Measurements from ENCODE around the gene MGAT5B.

The MGAT5B gene

DNA sequence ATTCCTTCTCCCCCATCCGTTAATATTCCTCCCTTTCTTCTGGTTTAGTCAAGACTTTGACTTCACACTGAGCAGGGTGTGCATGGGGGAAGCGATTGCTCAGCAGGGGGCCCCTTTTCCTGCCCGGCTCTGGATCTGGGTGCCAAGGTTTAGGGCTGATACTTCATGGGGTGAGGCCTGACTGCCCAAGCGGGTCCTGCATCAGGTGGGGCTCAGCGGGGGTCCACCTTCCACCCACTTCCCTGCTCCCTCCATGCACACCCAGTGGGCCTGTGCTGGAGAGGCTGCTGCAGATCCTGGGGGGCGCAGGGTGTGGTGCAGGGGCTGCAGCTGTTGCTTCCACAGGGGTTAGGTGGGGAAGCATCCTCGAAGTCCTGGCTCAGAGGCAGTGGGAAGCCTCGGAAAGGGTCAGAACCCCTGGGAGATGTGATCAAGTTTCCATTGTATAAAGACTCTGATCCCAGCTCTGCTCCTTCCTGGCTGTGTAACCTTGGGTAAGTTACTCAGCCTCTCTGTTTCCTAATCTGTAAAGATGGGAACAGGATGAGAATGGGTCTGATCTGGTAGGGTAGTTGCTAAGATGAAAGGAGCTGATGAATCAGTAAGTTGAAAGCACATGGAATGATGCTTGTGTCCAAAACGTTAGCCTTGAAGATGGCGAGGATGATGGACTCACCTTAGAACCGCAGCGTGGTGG is 53.3 kb downstream of the MGAT5B start:
- peaks cover 26% of the 10 kb centered on the region for H3K4me1 ChIP-seq
- H3K4me3 ChIP-seq (ENCODE audit: low read depth, low read length): no peak overlapping the region
- TF ChIP-seq, protein P1, sequence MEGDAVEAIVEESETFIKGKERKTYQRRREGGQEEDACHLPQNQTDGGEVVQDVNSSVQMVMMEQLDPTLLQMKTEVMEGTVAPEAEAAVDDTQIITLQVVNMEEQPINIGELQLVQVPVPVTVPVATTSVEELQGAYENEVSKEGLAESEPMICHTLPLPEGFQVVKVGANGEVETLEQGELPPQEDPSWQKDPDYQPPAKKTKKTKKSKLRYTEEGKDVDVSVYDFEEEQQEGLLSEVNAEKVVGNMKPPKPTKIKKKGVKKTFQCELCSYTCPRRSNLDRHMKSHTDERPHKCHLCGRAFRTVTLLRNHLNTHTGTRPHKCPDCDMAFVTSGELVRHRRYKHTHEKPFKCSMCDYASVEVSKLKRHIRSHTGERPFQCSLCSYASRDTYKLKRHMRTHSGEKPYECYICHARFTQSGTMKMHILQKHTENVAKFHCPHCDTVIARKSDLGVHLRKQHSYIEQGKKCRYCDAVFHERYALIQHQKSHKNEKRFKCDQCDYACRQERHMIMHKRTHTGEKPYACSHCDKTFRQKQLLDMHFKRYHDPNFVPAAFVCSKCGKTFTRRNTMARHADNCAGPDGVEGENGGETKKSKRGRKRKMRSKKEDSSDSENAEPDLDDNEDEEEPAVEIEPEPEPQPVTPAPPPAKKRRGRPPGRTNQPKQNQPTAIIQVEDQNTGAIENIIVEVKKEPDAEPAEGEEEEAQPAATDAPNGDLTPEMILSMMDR (IDR thresholded peaks at IDR 0.05; ENCODE audit: low read depth, low read length): no peak

DNA sequence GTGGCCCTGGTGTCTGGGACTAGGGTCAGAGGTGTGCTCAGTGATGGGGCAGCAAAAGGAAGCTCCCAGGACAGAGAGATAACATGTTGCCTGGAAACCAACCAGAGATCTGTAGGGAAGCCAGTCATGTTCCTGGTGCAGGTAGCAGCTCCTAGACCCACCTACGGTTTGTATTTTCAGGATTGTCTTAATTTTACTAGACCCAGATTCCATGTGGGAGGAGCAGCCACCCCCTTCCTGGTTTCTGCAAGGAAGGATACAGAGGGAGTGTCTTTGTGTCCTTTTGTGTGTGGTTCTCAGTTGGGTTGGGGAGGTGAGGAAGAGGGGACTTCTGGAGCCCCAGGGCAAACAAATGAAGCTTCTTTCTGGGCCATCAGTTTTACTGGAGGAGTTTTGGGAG is 53.9 kb downstream of the MGAT5B start:
- H3K4me3 ChIP-seq (ENCODE audit: low read depth, low read length): no peak overlapping the region

More for the DNA sequence above, 53.3 kb downstream of the MGAT5B start:
- no peaks in the 10 kb centered on the region for H3K27me3 ChIP-seq
- no peaks in the 10 kb centered on the region for H3K9me3 ChIP-seq
- DNase-seq: no peak
- peaks cover 3% of the 10 kb centered on the region for H3K36me3 ChIP-seq

DNA sequence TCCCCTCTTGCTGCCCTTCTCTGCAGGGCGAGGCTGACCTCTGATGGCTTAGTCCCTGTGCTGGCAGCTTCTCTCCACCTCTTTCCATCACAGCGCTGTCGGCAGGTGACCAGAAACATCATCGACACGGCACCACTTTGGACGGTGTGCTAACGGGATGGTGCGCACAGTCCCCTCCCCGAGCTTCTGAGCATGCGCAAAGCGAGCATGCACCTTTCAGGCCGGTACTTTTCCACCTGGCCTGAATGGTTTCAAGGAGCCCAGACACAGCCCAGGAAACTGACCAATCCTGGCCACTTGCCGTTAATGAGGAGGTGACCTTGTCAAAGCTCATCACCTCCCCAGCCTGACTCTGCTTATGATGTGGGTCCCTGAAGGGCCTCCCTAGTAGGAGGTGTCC is 54.8 kb downstream of the MGAT5B start:
- Histone ChIP-seq H3K27me3 (no peaks in the 10 kb centered on the region), H3K9me3 (no peaks in the 10 kb centered on the region), H3K4me3 (ENCODE audit: low read depth, low read length) (no peak overlapping the region), H3K36me3 (peaks cover 6% of the 10 kb centered on the region), H3K4me1 (peaks cover 32% of the 10 kb centered on the region)
- no peak for DNase-seq
- TF ChIP-seq, protein P1 (IDR thresholded peaks at IDR 0.05; ENCODE audit: low read depth, low read length): no peak

More for the DNA sequence above, 53.9 kb downstream of the MGAT5B start:
- H3K27me3 ChIP-seq: no peaks in the 10 kb centered on the region
- DNase-seq: no peak
- H3K36me3 ChIP-seq: peaks cover 6% of the 10 kb centered on the region
- H3K4me1 ChIP-seq: peaks cover 26% of the 10 kb centered on the region
- H3K9me3 ChIP-seq: no peaks in the 10 kb centered on the region
- TF ChIP-seq, protein P1 (IDR thresholded peaks at IDR 0.05; ENCODE audit: low read depth, low read length): no peak

DNA sequence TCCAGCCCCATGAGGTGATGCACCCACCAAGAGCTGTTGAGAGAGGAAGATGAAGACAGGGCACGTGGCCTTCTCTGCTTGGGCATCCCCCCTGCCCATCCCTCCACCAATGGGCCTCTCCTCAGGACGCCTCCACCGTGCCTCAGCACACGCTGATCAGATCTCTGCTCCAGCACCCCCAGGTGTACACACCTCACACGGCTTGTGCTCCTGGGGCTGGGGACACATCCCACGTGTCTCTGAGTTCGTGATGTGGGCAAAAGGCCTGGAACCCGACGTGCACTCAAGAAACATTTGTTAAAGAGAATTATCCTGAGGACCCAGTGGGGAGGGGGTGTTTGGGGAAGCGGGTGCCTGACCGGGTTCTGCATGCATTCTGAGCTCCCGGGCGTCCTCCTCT is 55.3 kb downstream of the MGAT5B start:
- H3K27me3 ChIP-seq: no peaks in the 10 kb centered on the region
- peaks cover 34% of the 10 kb centered on the region for H3K4me1 ChIP-seq
- H3K9me3 ChIP-seq: no peaks in the 10 kb centered on the region
- H3K36me3 ChIP-seq: peaks cover 6% of the 10 kb centered on the region
- H3K4me3 ChIP-seq (ENCODE audit: low read depth, low read length): no peak overlapping the region
- no peak for DNase-seq
- TF ChIP-seq, protein P1 (IDR thresholded peaks at IDR 0.05; ENCODE audit: low read depth, low read length): no peak

DNA sequence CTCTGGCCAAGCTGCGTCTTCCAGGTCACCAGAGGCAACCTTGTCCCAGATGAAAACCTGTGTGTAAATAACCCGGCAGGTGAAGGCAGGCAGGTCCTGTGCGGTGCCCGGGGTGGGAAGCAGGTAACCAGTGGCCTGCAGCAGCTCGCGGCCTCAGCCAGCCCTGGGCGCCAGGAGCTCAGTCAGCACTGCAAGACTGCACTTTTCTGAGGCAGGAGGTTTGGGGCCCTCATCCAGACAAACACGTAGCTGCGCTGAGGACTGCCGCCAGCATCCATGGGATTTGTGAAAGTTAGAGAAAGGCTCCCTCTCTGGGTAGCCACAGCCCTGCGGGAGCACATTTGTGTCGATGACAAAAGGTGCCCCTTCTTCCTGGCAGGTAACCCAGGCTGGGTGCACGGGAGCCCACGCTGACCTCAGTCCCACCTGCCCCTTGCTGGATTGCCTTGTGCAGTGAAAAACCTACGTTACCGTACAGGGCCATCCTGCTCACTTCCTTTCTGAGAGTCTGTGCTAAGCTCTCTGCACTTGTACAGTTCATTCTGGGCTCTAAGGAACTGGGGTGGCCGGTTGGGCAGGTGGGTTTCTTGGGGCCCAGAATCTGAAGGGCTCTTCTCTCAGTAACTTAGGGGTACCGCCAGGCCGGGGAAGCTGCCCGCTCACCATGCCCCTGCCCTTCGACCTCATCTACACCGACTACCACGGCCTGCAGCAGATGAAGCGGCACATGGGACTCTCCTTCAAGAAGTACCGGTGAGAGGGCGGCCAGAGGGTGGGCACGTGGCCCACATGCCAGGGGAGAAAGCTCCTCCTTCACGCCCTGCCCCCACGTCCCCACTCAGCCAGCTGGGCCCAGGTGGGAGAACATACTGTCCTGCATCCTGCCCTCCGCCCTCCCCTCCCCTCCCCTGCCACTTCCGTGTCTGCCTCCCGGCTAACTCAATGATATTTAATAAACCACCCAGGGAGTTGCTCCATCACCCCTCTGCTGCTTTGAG is 56.4 kb downstream of the MGAT5B start:
- H3K27me3 ChIP-seq: no peaks in the 10 kb centered on the region
- no peak for DNase-seq
- H3K4me3 ChIP-seq (ENCODE audit: low read depth, low read length): no peak overlapping the region
- TF ChIP-seq, protein P1 (IDR thresholded peaks at IDR 0.05; ENCODE audit: low read depth, low read length): no peak
- H3K4me1 ChIP-seq: peaks cover 39% of the 10 kb centered on the region
- H3K36me3 ChIP-seq: peaks cover 6% of the 10 kb centered on the region
- H3K9me3 ChIP-seq: no peaks in the 10 kb centered on the region

Measured in BE2C (cell line).